H1 (cell line): Measurements from ENCODE around the gene SPDYE6. TPM values are rescaled to one million over a fixed set of nuclear protein-coding genes. Genes with fewer than 3 reads are reported as not detected.
"Not testable (repeated sequence)": the region's sequence is repeated elsewhere in the genome, so short reads cannot be mapped to it uniquely, and the experiment has no call there.

ENCODE experiments used
- CTCF ChIA-PET: fragments of 300-600 bp; sonication (Branson Sonifier 250); formaldehyde crosslinking; loops from one replicate; lab custom pipeline; 2021; ENCODE audit not compliant: partially characterized antibody; lab: Charles Lee
- POLR2A ChIA-PET: fragments of 300-600 bp; sonication (Branson Sonifier 250); formaldehyde crosslinking; loops from one replicate; lab custom pipeline; 2021; ENCODE audit warnings: inconsistent platforms; ENCODE audit not compliant: partially characterized antibody; lab: Charles Lee
- DNase-seq, 2 experiments: peaks; one replicate each; pipeline versions ENCODE4 v3.0.0 to v3.0.0-alpha.2; 2010 to 2022; ENCODE audit warnings: low spot score in 2 of 2, low read depth in 1 of 2, mixed read lengths in 1 of 2
- FAIRE-seq: peaks from 2 replicates; lab custom pipeline; 2011; peaks lifted over from hg19 to GRCh38; lab: Jason Lieb, UNC
- H2AFZ ChIP-seq: 2 replicates; pipeline ENCODE4 v1.8.1; 2012; ENCODE audit warnings: low read length, inconsistent platforms
- H2AK5ac ChIP-seq: 2 replicates; pipeline ENCODE4 v1.6.1; 2013; ENCODE audit warnings: low read depth, low read length
- H2BK120ac ChIP-seq: replicated peaks from 2 replicates; pipeline ENCODE3; 2013; ENCODE audit warnings: low read depth, low read length, inconsistent platforms
- H2BK12ac ChIP-seq: 2 replicates; pipeline ENCODE4 v1.6.1; 2013; ENCODE audit warnings: low read depth, low read length
- H2BK15ac ChIP-seq: 2 replicates; pipeline ENCODE4 v1.6.1; 2013; ENCODE audit warnings: low read length
- H2BK20ac ChIP-seq: 2 replicates; pipeline ENCODE4 v1.6.1; 2013; ENCODE audit warnings: low read length
- H2BK5ac ChIP-seq: 2 replicates; pipeline ENCODE4 v1.6.1; 2013; ENCODE audit warnings: low read depth, low read length
- H3K14ac ChIP-seq: 2 replicates; pipeline ENCODE4 v1.6.1; 2013; ENCODE audit warnings: inconsistent platforms; ENCODE audit not compliant: insufficient read length
- H3K18ac ChIP-seq: 2 replicates; pipeline ENCODE4 v1.6.1; 2013; ENCODE audit warnings: low read length; ENCODE audit errors: extremely low read depth
- H3K23ac ChIP-seq: 2 replicates; pipeline ENCODE4 v1.6.1; 2013; ENCODE audit warnings: inconsistent platforms; ENCODE audit not compliant: insufficient read length
- H3K23me2 ChIP-seq: 2 replicates; pipeline ENCODE4 v1.6.1; 2013; ENCODE audit warnings: low read depth, low read length
- H3K27ac ChIP-seq: 2 replicates; pipeline ENCODE4 v1.6.1; 2011; ENCODE audit warnings: low read depth, low read length, inconsistent platforms
- H3K27me3 ChIP-seq, 4 experiments: replicated peaks in 1 of 4; 1 replicate in 1 of 4; 2 replicates in 3 of 4; pipeline versions ENCODE4 v1.6.1 to v1.8.1; 2011 to 2013; ENCODE audit warnings: low read length in 3 of 4, mild to moderate bottlenecking in 3 of 4, inconsistent platforms in 2 of 4, mixed read lengths in 2 of 4, moderate library complexity in 1 of 4; ENCODE audit not compliant: control insufficient read depth in 3 of 4, insufficient read depth in 3 of 4; ENCODE audit errors: extremely low read depth in 1 of 4
- H3K36me3 ChIP-seq, 4 experiments: 2 replicates each; pipeline versions ENCODE4 v1.6.1 to v1.8.1; 2011 to 2013; ENCODE audit warnings: mild to moderate bottlenecking in 4 of 4, low read length in 3 of 4, moderate library complexity in 2 of 4, control low read depth in 1 of 4, inconsistent platforms in 1 of 4; ENCODE audit not compliant: insufficient read depth in 4 of 4, control insufficient read depth in 2 of 4
- H3K4ac ChIP-seq: replicated peaks from 2 replicates; pipeline ENCODE3; 2013; ENCODE audit warnings: low read length, low read depth, mixed read lengths, inconsistent platforms; ENCODE audit not compliant: insufficient read length
- H3K4me1 ChIP-seq, 4 experiments: replicated peaks in 1 of 4; 1 replicate in 1 of 4; 2 replicates in 3 of 4; pipeline versions ENCODE4 v1.6.1 to v1.8.1; 2011 to 2013; ENCODE audit warnings: low read length in 3 of 4, inconsistent platforms in 2 of 4, mixed read lengths in 1 of 4; ENCODE audit not compliant: insufficient read depth in 4 of 4, control insufficient read depth in 3 of 4
- H3K4me2 ChIP-seq, 2 experiments: 2 replicates each; pipeline versions ENCODE4 v1.6.1 to v1.8.1; 2011 to 2013; ENCODE audit warnings: low read depth in 2 of 2, low read length in 2 of 2, control low read depth in 1 of 2, inconsistent platforms in 1 of 2, mild to moderate bottlenecking in 1 of 2; ENCODE audit not compliant: insufficient read depth in 1 of 2
- H3K4me3 ChIP-seq, 4 experiments: fragments of 200-600, 300-600 bp in 1 of 4; sonication (generic), shearing (Covaris generic), sonication (Bioruptor Twin) in 1 of 4; 2 replicates each; pipeline versions ENCODE4 v1.5.1 to v1.8.1; 2011 to 2016; ENCODE audit warnings: low read length in 4 of 4, low read depth in 3 of 4, control low read depth in 2 of 4, inconsistent platforms in 2 of 4, mild to moderate bottlenecking in 2 of 4, mixed read lengths in 1 of 4, moderate library complexity in 1 of 4; ENCODE audit not compliant: insufficient read depth in 2 of 4; ENCODE audit errors: extremely low read depth in 1 of 4
- H3K56ac ChIP-seq: replicated peaks from 2 replicates; pipeline ENCODE3; 2013; ENCODE audit warnings: low read depth, mild to moderate bottlenecking, mixed read lengths, low read length, inconsistent platforms; ENCODE audit not compliant: insufficient read length
- H3K79me1 ChIP-seq: 2 replicates; pipeline ENCODE4 v1.6.1; 2013; ENCODE audit warnings: low read depth, low read length, control low read depth
- H3K79me2 ChIP-seq, 2 experiments: 2 replicates each; pipeline versions ENCODE4 v1.6.1 to v1.8.1; 2012 to 2013; ENCODE audit warnings: low read length in 2 of 2, mild to moderate bottlenecking in 2 of 2, inconsistent platforms in 1 of 2; ENCODE audit not compliant: insufficient read depth in 2 of 2, control insufficient read depth in 1 of 2
- H3K9ac ChIP-seq, 4 experiments: replicated peaks in 1 of 4; 1 replicate in 1 of 4; 2 replicates in 3 of 4; pipeline versions ENCODE4 v1.6.1 to v1.8.1; 2011 to 2013; ENCODE audit warnings: low read depth in 3 of 4, low read length in 3 of 4, control low read depth in 2 of 4, mild to moderate bottlenecking in 2 of 4, moderate library complexity in 2 of 4, inconsistent platforms in 1 of 4; ENCODE audit errors: extremely low read depth in 1 of 4
- H3K9me3 ChIP-seq, 2 experiments: 2 replicates each; pipeline versions ENCODE4 v1.6.1 to v1.8.1; 2012 to 2013; ENCODE audit warnings: mild to moderate bottlenecking in 2 of 2, moderate library complexity in 2 of 2, control low read depth in 1 of 2, inconsistent platforms in 1 of 2, low read depth in 1 of 2, low read length in 1 of 2, mixed read lengths in 1 of 2; ENCODE audit not compliant: insufficient read depth in 2 of 2
- H4K20me1 ChIP-seq, 2 experiments: replicated peaks in 1 of 2; 2 replicates each; pipeline versions ENCODE3 to v1.8.1; 2011 to 2013; ENCODE audit warnings: inconsistent platforms in 2 of 2, low read length in 2 of 2, mild to moderate bottlenecking in 1 of 2; ENCODE audit not compliant: insufficient read depth in 2 of 2, control insufficient read depth in 1 of 2
- H4K5ac ChIP-seq: 2 replicates; pipeline ENCODE4 v1.6.1; 2013; ENCODE audit warnings: low read length, low read depth, mixed read lengths, inconsistent platforms; ENCODE audit not compliant: insufficient read length
- H4K8ac ChIP-seq: 2 replicates; pipeline ENCODE4 v1.8.0; 2013; ENCODE audit warnings: mild to moderate bottlenecking, moderate library complexity, low read length, inconsistent platforms; ENCODE audit not compliant: insufficient read depth; ENCODE audit errors: extremely low read depth
- H4K91ac ChIP-seq: replicated peaks from 2 replicates; pipeline ENCODE3; 2013; ENCODE audit warnings: low read length, mixed read lengths, inconsistent platforms; ENCODE audit not compliant: insufficient read length
- WGBS, 2 experiments: shearing (Covaris generic) in 1 of 2; methylation state at CpG; one replicate each; pipeline versions ENCODE4 v1.1.6 to v1.1.7; 2013 to 2015; ENCODE audit warnings: low lambda C conversion rate in 2 of 2, mixed read lengths in 2 of 2, inconsistent platforms in 1 of 2, low coverage in 1 of 2, missing lambda C conversion rate in 1 of 2; ENCODE audit not compliant: insufficient replicate concordance in 2 of 2, insufficient coverage in 1 of 2, insufficient read length in 1 of 2; ENCODE audit errors: extremely low coverage in 1 of 2, missing lambda C conversion rate in 1 of 2; 5-methylcytosine and 5-hydroxymethylcytosine counted together
- polyA plus RNA-seq, 7 experiments: library from polyadenylated mRNA; depleted of rRNA in 3 of 7; stranded (reverse) in 5 of 7; unstranded in 2 of 7; fragments of >200 nt in 5 of 7; fragments of 200-250 nt in 2 of 7; gene quantifications; 1 replicate in 5 of 7; 2 replicates in 1 of 7; 4 replicates in 1 of 7; pipeline versions ENCODE4 v1.2.1 to v1.2.3, GENCODE V29; 2011 to 2013; ENCODE audit warnings: missing spikeins in 2 of 7, mixed read lengths in 2 of 7
- total RNA-seq: library from RNA; stranded (reverse); fragmentation: NEBNext Ultra II Directional; extraction: Animal tissue kit (Norgen Biotek cat#: 25700); gene quantifications from 2 replicates; pipeline ENCODE4 v1.2.1, GENCODE V29; 2021

SPDYE6 gene
- total and polyA plus RNA-seq, 2 of the 8 experiments (the other 6 are each of a cell fraction or from before 2014, with no cell fraction given): not detected

- not testable (repeated sequence) for H3K79me2 ChIP-seq
- WGBS, 2 experiments: no CpG with 5 or more reads among the region's 8 CpGs
Observed at GRCh38 chr7:102337002-102337401, 19.2 kb downstream of the SPDYE6 start.

GRCh38 chr7:102335574-102335973, 20.7 kb downstream of the SPDYE6 start:
- not testable (repeated sequence) for H2BK20ac ChIP-seq, H3K79me2 ChIP-seq, H3K23ac ChIP-seq, H2BK120ac ChIP-seq, H4K5ac ChIP-seq, H2AK5ac ChIP-seq, H2BK15ac ChIP-seq, H3K27me3 ChIP-seq, H3K14ac ChIP-seq, H3K4ac ChIP-seq, H4K8ac ChIP-seq, H2BK5ac ChIP-seq, H3K4me1 ChIP-seq, H3K4me2 ChIP-seq, H3K27ac ChIP-seq, H3K9ac ChIP-seq, H2AFZ ChIP-seq, H3K18ac ChIP-seq, H4K20me1 ChIP-seq, H4K91ac ChIP-seq, H3K36me3 ChIP-seq, H3K79me1 ChIP-seq, H2BK12ac ChIP-seq, H3K56ac ChIP-seq, H3K23me2 ChIP-seq, H3K9me3 ChIP-seq, H3K4me3 ChIP-seq, FAIRE-seq
- 89% methylated on average over 7 of the region's 7 CpGs; no CpG with 5 or more reads in 1 of the 2 experiments for WGBS, 2 experiments
- ChIA-PET POLR2A (interaction anchor here (1.2 kb wide), 1 partner anchor 60 kb away, joined by 3 read pairs; the partner anchor contains the start of gene PRKRIP1), CTCF (interaction anchor here (0.8 to 1.2 kb wide), 2 partner anchors 15 to 56 kb away, joined by 3 read pairs; no protein-coding TSS in a partner anchor)
- DNase-seq: peak in 1 of 2 experiments; percentile 23

More at GRCh38 chr7:102337002-102337401, 19.2 kb downstream of the SPDYE6 start:
- H3K27ac ChIP-seq, H3K14ac ChIP-seq, H2BK12ac ChIP-seq, H3K4ac ChIP-seq, H2AK5ac ChIP-seq, H3K23ac ChIP-seq, H2BK5ac ChIP-seq, H2BK15ac ChIP-seq, H3K36me3 ChIP-seq, H2BK120ac ChIP-seq, DNase-seq, H3K23me2 ChIP-seq, H4K8ac ChIP-seq, H3K27me3 ChIP-seq, H3K79me1 ChIP-seq, H3K4me2 ChIP-seq, H4K20me1 ChIP-seq, H4K91ac ChIP-seq, H2AFZ ChIP-seq, CTCF ChIA-PET, H3K9me3 ChIP-seq, FAIRE-seq, H3K4me3 ChIP-seq, POLR2A ChIA-PET, H3K9ac ChIP-seq, H3K4me1 ChIP-seq, H3K18ac ChIP-seq, H2BK20ac ChIP-seq, H4K5ac ChIP-seq, H3K56ac ChIP-seq: not testable (repeated sequence)
